Fibroblast of skin of left biceps (primary cell): Measurements from ENCODE around the gene VAV2.

ENCODE experiments used
- DNase-seq, 2 experiments: peaks; one replicate each; pipeline ENCODE4 v3.0.0-alpha.2; 2013; ENCODE audit warnings: low read depth in 2 of 2

Gene VAV2

DNA sequence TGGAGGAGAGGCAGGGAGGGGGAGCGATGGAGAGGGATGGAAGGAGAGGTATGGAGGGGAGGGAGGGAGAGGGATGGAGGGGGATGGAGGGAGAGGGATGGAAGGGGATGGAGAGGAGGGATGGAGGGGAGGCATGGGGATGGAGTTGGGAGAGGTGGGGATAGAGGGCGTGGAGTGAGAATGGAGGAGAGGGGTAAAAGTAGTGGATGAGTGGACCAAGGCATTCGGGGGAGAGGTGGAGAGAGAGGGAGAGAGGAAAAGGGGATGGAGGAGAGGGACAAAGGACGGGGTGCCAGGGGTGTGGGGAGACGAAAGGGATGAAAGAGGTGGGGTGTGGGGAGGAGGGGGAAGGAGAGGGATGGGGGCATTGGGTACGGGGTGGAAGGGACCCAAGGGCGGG is 100.4 kb downstream of the VAV2 start:
- no peak for DNase-seq

- no peak for DNase-seq
Measured at GRCh38 chr9:133890583-133890982, 101.5 kb downstream of the VAV2 start.

GRCh38 chr9:133889584-133890301 is 102.4 kb downstream of the VAV2 start:
- no peak for DNase-seq

GRCh38 chr9:133888809-133889491 is 103.2 kb downstream of the VAV2 start:
- DNase-seq: no peak

GRCh38 chr9:133888048-133888808 is 103.9 kb downstream of the VAV2 start:
- no peak for DNase-seq

DNA sequence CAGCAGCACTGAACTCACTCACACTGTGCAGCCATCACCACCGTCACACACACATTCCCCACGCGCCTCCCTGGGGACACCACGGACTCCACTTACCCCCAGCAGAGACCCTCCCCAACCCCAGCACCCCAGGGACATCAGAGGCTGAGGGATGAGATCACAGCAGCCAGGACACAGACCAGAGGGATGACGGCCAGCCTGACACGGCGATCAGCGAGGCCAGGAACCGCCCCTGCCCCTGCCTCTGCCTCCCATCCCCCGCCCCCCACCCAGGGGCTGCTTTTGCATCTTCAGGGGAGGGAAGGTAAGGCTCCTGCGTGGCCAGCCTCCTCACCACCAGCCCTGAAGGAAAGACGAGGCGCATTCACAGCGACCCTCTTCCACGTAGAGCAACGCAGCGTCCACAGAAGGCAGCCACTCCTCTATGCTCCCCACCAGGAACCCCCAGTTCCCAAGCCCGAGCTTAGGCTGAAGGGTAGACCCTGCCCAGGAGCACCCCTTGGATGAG is 104.5 kb downstream of the VAV2 start:
- DNase-seq: no peak

GRCh38 chr9:133886563-133887501 is 105.3 kb downstream of the VAV2 start:
- no peak for DNase-seq

- no peak for DNase-seq
Measured at GRCh38 chr9:133884907-133885744, 107.0 kb downstream of the VAV2 start.

GRCh38 chr9:133882849-133883755 is 109.0 kb downstream of the VAV2 start:
- DNase-seq: no peak

- DNase-seq: no peak
Measured at GRCh38 chr9:133881671-133882381, 110.3 kb downstream of the VAV2 start.

GRCh38 chr9:133880851-133881661 is 111.1 kb downstream of the VAV2 start:
- no peak for DNase-seq

DNA sequence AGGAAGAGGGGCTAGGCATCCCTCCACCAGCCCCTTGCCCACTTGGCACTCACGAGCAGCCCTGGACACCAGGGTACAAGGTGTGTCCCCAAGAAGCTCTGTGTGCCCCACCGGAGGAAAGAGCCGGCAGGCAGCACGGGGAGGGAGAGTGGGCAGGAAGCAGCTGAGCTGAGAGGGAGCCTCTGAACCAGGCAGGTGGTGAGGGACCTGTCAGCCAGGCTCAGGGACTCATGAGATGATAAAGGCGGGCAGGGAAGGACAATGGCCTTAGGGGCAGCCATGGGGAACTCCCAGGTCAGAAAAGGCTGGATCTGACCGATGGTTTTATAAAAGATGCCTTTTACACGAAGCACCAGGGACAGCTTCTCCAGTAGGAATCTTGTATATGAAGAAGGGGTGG is 112.0 kb downstream of the VAV2 start:
- no peak for DNase-seq

GRCh38 chr9:133879615-133880014 is 112.5 kb downstream of the VAV2 start:
- no peak for DNase-seq

DNA sequence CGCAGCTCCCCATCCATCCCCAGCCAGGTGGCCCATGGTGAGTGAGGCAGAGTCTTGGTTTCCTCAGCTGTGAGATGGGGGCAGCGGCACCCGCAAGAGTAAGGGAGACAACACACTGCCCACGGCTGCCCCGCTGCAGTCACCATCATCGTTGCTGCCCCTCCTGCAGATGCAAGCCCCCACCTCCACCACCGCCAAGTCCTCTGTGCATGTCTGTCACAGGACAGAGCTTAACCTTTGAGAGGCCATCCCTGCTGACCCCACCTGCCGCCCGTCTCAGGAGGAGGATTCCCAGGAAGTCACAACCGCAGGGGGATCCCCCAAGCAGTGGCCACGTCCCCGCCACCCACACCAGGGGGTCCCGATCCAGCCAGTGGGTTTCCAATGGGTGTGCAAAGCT is 113.7 kb downstream of the VAV2 start:
- no peak for DNase-seq

DNA sequence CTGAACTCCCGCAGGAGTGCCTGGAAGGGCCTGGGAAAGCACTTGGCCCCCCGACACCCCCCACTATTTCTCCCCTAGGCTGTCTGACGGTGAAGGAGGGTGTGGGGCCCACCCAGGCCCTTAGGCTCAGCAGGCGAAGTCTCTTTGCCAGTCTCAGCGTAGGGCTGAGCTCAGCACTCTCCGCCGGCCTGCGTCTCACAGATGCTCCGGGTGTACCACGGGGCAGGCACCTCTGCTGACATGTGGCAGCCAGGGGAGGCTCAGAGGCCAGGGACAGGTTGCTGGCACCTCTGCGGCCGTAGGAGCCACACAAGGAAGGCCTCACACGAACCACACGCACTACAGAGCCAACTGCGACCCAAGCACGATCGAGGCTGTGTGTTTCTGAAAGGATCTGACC is 114.2 kb downstream of the VAV2 start:
- DNase-seq: no peak

DNA sequence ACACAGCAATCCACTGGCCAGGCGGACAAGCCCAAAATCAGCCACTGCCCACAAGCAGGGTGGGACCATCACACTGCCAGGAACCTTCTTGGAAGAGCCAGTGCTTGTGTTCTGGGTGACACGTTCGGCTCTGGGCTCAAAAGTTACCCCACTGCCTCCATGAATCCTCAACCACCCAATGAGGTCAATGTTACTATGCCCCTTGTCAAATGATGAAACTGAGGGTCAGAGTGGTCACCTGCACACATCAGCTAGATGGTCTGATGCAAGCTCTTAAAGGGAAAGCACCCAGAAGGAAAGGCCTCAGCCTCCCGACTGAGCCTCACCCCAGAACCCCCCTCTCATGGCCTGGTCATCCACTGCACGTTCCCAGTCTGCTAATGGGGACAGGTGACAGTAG is 114.8 kb downstream of the VAV2 start:
- DNase-seq: no peak

DNA sequence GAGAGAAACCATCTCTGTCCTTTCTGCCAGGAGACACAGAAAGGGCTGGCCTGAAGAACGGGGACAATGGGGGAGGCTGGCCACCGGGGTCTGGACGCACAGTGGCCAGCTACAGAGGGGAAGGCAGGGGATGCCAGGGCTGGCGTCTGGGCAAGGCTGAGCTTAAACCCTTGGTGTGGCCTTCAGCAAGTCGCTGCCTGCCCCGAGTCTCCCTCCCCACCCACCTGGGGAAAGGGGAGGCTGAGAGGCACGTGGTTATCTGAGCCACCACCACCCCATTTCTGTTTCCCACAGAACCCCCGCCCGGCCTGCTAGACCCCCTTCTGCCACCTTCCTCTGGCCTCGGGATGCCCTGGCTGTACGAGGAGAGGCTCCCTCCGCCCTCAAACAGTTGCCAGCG is 115.3 kb downstream of the VAV2 start:
- no peak for DNase-seq

GRCh38 chr9:133876144-133876543 is 116.0 kb downstream of the VAV2 start:
- DNase-seq: no peak
